ENCODE results near the gene RDH16.

The RDH16 gene

GRCh38 chr12:56932146-56932545 lies 25.3 kb downstream of the RDH16 start:
- TF ChIP-seq, protein P1, sequence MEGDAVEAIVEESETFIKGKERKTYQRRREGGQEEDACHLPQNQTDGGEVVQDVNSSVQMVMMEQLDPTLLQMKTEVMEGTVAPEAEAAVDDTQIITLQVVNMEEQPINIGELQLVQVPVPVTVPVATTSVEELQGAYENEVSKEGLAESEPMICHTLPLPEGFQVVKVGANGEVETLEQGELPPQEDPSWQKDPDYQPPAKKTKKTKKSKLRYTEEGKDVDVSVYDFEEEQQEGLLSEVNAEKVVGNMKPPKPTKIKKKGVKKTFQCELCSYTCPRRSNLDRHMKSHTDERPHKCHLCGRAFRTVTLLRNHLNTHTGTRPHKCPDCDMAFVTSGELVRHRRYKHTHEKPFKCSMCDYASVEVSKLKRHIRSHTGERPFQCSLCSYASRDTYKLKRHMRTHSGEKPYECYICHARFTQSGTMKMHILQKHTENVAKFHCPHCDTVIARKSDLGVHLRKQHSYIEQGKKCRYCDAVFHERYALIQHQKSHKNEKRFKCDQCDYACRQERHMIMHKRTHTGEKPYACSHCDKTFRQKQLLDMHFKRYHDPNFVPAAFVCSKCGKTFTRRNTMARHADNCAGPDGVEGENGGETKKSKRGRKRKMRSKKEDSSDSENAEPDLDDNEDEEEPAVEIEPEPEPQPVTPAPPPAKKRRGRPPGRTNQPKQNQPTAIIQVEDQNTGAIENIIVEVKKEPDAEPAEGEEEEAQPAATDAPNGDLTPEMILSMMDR (IDR thresholded peaks at IDR 0.05; ENCODE audit: low read depth, low read length) = no peak
- no peaks in the 10 kb centered on the region for H3K9me3 ChIP-seq
- H3K4me3 ChIP-seq (ENCODE audit: low read depth, low read length) = no peak overlapping the region
- H3K4me1 ChIP-seq = peaks cover 7% of the 10 kb centered on the region
- no peaks in the 10 kb centered on the region for H3K36me3 ChIP-seq
- DNase-seq = no peak
- no peaks in the 10 kb centered on the region for H3K27me3 ChIP-seq

DNA sequence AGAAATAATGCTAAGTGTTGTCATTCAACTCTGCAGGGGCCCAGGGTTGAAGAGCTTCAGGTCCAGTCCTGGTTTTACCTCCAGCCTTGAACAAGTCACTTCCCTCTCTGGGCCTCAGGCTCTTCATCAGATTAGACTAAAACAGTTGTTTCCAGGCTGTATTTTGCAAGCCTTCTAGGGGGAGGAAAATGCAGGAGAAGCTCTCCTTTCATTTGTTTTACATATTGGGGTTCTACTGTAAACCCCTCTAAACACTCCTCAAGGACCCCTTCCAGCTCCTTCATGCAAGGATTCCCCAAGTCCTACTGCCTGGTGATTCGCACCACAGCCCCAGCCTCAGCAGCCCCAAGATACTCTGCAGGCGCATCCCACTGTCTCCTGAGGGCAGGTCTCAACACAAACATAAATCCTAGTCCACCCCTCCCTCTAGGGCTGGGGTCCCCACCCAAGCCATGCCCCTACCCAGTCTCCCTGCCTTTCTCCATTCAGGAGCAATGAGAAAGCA lies 25.9 kb downstream of the RDH16 start:
- no peaks in the 10 kb centered on the region for H3K9me3 ChIP-seq
- peak overlapping the region; percentile 23; the same call in 1 of the 2 replicates for H3K4me3 ChIP-seq (ENCODE audit: low read depth, low read length)
- H3K36me3 ChIP-seq = no peaks in the 10 kb centered on the region
- no peaks in the 10 kb centered on the region for H3K27me3 ChIP-seq
- peaks cover 7% of the 10 kb centered on the region for H3K4me1 ChIP-seq
- DNase-seq = peak; percentile 69
- TF ChIP-seq, protein P1 (IDR thresholded peaks at IDR 0.05; ENCODE audit: low read depth, low read length) = no peak

GRCh38 chr12:56930241-56930640 lies 27.2 kb downstream of the RDH16 start:
- Histone ChIP-seq H3K4me1 (peaks cover 7% of the 10 kb centered on the region), H3K4me3 (ENCODE audit: low read depth, low read length) (no peak overlapping the region), H3K27me3 (no peaks in the 10 kb centered on the region), H3K9me3 (no peaks in the 10 kb centered on the region), H3K36me3 (no peaks in the 10 kb centered on the region)
- TF ChIP-seq, protein P1 (IDR thresholded peaks at IDR 0.05; ENCODE audit: low read depth, low read length) = no peak
- DNase-seq = no peak

GRCh38 chr12:56929780-56930179 lies 27.6 kb downstream of the RDH16 start:
- H3K4me3 ChIP-seq (ENCODE audit: low read depth, low read length) = no peak overlapping the region
- H3K36me3 ChIP-seq = no peaks in the 10 kb centered on the region
- H3K9me3 ChIP-seq = no peaks in the 10 kb centered on the region
- no peak for DNase-seq
- TF ChIP-seq, protein P1 (IDR thresholded peaks at IDR 0.05; ENCODE audit: low read depth, low read length) = no peak
- no peaks in the 10 kb centered on the region for H3K27me3 ChIP-seq
- peaks cover 7% of the 10 kb centered on the region for H3K4me1 ChIP-seq

DNA sequence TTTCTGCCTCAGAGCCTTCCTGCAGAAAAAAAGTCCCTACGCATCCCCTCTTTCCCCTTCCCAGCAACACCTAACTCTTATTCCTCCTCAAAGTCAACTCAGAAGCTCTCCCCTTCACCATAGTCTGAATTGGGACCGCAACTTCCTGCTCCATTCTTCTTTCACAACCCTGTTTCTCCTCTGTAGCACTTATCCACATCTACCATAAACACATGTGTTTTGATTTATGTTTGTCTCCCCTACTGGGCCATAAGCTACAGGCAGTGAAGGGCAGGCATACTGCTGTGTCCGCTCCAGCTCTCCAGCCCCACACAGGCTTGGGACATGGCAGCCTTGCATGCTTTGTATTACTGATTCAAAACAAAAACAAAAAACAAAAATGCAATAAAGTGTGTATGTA lies 29.1 kb downstream of the RDH16 start:
- H3K4me3 ChIP-seq (ENCODE audit: low read depth, low read length) = no peak overlapping the region
- TF ChIP-seq, protein P1 (IDR thresholded peaks at IDR 0.05; ENCODE audit: low read depth, low read length) = no peak
- no peak for DNase-seq
- H3K4me1 ChIP-seq = peaks cover 7% of the 10 kb centered on the region
- H3K36me3 ChIP-seq = no peaks in the 10 kb centered on the region
- H3K9me3 ChIP-seq = no peaks in the 10 kb centered on the region
- no peaks in the 10 kb centered on the region for H3K27me3 ChIP-seq

DNA sequence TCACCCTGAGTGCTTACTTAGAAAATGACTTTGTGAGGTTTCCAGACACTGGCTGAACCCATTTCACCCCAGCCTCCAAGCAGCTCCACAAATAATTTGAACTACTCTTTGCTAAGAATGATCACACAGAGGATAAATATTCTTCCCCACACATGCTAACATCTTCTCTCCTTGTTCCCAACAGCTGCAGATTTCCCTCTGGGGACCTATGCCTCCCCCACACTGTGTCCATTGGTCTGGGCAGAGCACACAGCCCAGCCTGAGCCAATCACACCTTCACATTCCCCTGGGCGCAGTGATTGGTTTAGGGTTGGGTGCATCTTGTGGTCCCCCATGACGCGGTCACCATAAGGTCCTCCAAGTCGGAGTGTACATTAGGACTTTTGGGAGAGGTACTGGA lies 30.1 kb downstream of the RDH16 start:
- Histone ChIP-seq H3K36me3 (no peaks in the 10 kb centered on the region), H3K4me3 (ENCODE audit: low read depth, low read length) (no peak overlapping the region), H3K4me1 (peaks cover 7% of the 10 kb centered on the region), H3K9me3 (no peaks in the 10 kb centered on the region), H3K27me3 (no peaks in the 10 kb centered on the region)
- TF ChIP-seq, protein P1 (IDR thresholded peaks at IDR 0.05; ENCODE audit: low read depth, low read length) = no peak
- no peak for DNase-seq

Data from BE2C (cell line).